ENCODE results near the gene CACNA1C.
A peak's percentile ranks its signal among the peaks of the same experiment; 100 is the strongest.

The CACNA1C gene

DNA sequence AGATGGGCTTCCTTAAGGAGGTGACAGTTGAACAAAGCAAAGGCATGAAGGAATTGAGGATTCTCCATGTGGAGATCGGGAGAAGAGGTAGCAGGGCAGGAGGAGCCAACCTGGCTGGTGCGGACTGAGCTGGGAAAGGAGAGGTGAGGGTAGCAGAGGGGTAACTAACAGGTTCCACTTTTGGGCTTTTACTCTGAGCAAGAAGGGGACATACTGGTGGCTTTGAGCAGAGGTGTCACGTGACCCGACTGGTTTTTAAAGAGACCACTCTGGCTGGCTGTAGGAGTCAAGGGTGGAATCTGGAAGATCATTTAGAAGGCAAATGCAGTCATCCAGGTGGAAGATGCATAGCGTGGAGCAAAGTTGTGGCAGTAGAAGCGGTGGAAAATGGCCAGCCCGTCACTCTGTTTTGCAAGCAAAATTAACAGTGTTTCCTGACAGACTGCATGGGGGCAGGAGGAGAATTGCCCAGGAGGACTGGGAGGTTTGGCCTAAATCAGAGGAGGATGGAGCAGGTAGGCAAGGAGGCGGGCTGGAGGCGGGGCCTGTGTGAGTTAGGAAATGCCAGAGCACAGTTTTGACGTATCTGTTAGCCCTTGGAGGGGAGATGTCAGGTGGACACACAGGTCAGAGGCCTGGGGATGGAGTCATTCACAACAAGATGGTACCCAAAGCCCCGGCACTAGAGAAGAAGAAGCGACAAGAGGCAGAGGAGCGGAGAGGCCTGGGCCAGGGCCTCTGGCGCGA, 585.7 kb downstream of the CACNA1C start:
- no peak for DNase-seq

DNA sequence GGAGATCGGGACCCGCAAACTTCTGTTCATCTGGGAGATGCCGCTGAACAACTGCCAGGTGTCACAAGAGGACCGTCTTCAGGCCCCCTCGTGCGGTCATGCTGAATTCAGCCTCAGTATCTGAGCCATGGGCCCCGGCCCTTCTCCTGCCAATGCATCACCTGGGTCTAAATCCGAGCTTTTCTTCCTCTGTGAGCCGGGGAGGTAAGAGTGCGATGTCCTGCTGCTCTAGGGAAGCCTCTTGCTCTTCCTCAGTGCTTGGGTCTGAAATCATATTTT, 586.2 kb downstream of the CACNA1C start:
- DNase-seq: no peak

DNA sequence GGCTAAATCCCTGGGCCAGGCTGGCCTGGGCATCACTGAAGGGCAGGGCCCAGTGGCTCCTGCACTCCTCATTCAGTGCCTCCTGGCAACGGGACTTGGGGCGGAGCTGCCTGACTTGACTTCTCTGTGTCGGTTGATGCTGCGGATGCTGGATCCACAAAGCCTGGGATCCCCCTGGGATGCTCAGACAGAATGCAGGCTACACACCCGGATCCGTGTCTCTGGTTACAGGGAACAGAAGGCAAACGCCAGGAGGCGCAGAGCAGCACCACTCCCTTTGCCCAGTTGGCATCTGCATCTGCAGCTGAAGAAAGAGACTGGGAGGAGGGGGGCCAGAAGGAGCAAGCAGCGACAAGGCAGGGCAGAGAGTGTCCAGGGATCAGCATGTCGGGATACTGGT, 587.5 kb downstream of the CACNA1C start:
- no peak for DNase-seq

- DNase-seq: peak; percentile 69
Measured at GRCh38 chr12:2640709-2641108, 587.9 kb downstream of the CACNA1C start.

- DNase-seq: peak; percentile 70
Measured at GRCh38 chr12:2641207-2641606, 588.4 kb downstream of the CACNA1C start.

DNA sequence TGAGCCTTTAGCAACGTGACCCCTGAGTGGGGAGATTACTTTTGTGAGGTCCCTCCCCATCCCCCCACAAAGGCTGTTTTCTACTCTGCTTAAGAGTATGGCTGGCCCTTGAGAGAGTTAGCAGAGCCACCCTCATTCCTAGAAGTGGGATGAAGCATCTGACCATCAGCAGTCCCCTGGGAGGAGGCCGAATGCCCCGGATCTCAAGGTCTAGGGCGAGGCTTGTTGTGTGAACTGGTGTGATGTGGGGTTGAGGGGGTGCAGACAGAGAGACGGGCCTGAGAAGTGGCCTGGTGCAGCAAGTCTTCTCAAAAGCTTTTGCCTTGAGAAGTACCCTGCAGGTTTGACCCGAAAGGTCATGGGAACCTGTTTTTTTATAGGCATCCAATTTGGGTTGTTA, 589.0 kb downstream of the CACNA1C start:
- DNase-seq: no peak

DNA sequence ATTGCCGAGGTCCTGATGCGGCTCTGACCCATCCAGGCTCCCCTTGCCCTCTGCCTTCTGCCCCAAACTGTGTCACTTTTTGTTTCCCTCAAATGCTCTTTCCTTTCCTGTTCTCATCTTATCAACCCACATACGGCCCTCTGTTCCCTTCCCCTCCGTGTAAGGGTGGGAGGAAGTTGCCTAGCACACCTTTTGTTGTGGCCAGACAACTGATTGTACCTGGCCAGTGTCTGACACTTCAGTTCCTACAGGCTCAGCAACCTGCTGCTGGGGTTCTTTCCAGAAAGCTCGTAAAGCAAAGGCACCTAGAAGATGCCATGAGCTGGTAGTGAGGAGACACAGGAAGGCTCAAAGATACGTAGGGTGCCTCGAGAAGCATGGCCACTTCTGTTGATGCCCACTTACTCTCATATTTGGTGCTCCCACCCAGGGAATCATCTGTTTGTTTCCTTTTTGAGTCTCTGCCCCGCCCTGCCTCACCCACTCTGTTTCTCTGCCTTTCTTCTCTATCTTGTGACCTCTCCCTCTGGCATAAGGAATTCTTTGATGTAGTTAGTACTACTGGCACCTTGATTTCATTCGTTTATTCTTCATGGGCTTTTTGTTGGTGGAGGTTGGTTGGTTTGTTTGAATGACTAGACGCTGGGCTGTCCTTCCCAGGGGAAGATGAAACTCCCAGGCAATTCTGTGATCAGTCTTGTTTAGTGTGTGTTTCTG, 589.5 kb downstream of the CACNA1C start:
- no peak for DNase-seq

DNA sequence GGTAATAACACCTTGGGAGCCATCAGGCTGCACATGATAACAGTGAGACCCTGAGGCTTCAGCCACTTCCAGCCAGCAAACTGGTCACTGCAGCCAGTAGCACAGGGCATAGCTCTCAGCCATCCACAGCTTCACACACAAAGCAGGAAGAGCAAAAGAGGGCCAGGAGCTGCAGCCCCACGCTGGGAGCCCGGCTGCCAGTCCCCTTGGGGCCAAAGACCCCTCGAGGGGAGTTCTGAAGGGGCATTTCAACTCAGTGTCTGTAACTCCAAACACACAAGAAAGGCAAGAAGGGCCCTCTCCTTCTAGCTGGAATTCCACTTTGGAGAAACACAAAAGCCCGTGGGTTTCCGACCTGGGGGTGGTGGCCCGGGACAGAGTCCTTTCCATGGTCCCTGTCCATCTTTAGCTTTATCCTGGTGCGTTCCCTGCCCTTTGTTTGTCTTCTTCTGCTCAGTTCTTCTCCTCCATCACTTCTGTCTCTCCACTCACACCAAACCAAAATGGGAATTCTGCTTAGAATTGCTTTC, 590.2 kb downstream of the CACNA1C start:
- no peak for DNase-seq

GRCh38 chr12:2643576-2644135, 590.9 kb downstream of the CACNA1C start:
- no peak for DNase-seq

DNA sequence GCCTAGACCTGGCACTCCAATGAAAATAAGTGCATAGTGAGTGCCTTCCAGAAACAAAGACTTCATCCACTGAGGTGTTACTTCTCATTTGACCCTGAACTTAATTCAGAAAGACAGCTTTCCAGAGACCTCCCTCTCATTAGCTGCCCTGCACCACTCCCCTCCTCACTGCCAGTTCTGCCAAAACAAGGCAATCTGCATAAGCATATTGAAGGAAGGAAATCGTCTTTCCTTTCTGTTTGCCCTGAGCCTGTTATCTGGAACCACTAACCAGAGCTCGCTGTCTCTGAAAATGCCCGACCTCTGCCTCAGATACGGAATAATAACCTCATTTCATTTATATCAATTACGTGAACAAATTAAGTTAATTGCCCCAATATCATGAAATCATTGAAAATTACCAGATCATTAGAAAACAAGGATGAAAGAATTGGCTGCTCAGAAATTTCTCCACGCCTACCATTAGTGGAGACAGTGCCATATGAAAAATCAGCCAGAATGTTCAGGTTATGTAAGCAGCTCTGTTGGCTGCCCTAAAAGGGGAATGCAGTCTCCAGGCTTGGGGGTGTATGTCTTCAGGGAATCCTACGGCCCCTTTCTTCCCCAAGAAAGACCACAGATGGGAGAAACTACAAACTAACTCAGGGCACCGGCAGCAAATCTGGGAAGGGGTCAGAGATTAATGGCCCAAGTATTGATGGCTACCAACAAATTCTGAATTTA, 592.1 kb downstream of the CACNA1C start:
- peak; percentile 87 for DNase-seq

DNA sequence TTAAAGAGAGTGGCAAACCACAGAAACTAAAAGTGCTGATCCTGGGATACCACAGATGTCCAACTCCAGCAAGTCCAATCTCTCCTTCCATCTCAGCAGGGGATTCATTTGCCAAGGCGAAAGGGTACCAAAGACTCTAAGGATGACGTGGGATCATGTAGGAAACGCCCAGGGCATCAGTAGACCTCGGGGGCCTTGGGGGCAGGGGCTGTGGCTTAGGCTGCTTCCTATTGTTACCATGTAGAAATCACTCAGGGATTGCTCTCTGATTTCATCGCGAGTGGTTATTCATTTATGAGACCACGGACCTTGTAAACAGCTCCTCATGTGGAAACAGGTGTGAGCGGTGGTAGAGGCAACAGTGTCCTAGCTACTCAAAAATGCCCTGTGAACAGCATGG, 592.7 kb downstream of the CACNA1C start:
- peak; percentile 41 for DNase-seq

DNA sequence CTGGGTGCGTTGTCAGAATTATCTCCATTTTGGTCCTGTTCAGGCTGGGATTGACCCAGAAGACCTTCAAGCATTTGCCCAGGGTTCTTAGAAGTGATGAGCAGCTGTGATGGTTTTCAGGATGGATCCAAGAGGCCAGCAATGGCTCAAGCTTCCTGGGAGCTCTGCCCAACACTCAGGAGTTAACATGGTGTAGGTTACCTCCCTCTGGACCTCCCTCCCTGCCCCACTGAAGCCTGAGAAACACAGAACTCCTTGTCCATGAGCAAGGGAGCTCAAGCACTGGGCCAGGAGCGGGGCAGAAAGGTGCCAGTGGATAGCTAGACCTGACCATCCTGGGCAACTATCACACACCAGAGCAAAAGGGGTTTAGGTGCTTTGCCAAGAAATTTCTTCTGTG, 593.6 kb downstream of the CACNA1C start:
- DNase-seq: no peak

- no peak for DNase-seq
Measured at GRCh38 chr12:2647186-2647585, 594.4 kb downstream of the CACNA1C start.

DNA sequence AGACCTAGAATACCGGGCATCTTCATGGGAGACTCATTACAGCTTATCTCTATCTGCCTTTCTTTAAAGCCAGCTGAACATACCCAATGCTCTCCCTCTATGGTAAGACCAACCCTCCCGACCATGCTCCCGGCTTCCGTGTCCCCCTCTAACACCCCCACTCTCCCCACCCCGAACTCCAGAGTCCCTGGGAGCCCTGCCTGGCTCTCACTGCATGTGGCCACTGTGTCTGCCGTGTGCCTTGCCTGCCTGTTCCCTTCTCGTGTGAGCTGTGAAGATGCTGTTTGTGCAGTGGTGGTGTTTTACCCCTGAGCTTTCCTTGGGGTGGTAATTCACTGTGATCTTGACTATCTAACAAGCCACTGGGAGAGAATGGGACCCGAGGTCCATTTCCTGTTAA, 595.6 kb downstream of the CACNA1C start:
- DNase-seq: no peak

GRCh38 chr12:2649201-2650030, 596.6 kb downstream of the CACNA1C start:
- DNase-seq: peak; percentile 41

DNA sequence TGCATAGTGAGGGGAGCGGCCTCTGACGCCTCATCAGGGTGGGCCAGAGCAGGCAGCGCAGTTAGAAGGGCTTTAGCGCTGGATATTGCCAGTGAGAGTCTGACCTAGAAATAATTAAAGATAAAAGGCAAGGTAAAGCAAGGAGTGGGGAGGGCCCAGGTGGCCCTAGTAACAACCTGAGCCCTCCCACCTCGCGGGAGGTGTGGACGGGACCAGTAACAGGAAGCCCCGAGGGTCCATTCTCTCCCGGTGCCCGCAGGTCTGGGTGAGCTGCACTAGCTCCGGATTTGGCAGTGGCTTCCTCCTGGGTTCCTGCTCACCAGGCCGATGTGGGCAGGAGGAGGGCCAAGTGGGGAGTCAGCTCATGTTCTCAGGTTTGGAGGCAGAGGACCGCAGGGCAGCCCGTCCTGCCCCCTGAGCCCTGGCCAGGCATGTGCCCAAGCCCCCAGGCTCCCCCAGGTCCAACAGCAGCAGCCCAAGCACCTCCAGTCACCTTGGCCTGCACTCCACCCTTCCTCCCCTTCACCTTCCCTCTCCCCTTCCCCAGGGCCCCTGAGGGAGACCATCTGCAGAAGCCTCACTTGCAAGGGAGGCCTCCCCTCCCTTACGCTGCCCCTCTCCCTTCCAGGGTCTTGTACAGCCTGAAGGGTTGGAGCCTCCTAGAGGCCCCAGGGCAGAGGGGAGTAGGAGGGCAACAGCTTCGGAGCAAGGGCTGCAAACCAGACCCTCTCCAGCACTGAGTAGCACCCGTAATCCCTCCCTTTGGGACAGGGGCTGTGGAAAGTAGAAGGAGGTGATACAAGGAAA, 597.7 kb downstream of the CACNA1C start:
- no peak for DNase-seq

DNA sequence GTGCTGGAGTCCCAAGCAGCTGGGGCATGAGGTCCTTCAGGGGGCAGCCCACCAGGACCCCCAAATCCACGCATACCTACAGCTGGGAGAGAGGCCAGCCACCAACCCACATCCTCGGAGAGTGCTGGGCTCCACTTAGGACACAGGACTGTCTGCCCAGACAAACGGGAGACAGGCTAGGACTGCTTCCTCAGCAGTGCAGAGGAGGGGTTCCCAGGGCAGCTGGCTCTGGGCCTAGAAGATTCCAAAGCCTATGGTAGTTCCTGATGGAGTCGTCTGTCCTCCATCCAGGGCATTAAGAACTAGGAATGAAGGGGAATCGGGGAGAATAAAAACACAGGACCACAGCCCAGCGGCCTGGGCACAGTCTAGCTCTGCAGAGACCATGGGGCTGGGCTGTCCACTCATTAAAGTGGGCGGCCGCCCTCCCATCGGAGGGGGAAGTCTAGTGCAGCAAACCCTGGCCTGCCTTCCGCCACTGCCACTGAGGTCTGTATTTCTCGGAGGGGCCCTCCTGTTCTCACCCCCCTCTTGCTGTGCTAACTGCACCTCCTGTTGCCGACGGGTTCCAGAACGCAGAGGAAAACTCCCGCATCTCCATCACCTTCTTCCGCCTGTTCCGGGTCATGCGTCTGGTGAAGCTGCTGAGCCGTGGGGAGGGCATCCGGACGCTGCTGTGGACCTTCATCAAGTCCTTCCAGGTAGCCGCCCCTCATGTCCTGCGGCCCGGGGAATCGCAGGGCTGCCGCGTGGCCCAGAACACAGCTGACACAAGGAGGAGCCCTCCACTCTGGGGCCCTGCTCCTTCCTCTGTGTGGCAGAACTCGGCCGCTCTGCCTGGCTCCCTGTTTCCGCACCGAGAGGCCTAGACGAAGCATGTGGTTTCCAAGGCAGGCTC, 598.5 kb downstream of the CACNA1C start:
- DNase-seq: no peak

GRCh38 chr12:2652011-2652400, 599.2 kb downstream of the CACNA1C start:
- no peak for DNase-seq

- no peak for DNase-seq
Measured at GRCh38 chr12:2652401-2653081, 599.8 kb downstream of the CACNA1C start.

DNA sequence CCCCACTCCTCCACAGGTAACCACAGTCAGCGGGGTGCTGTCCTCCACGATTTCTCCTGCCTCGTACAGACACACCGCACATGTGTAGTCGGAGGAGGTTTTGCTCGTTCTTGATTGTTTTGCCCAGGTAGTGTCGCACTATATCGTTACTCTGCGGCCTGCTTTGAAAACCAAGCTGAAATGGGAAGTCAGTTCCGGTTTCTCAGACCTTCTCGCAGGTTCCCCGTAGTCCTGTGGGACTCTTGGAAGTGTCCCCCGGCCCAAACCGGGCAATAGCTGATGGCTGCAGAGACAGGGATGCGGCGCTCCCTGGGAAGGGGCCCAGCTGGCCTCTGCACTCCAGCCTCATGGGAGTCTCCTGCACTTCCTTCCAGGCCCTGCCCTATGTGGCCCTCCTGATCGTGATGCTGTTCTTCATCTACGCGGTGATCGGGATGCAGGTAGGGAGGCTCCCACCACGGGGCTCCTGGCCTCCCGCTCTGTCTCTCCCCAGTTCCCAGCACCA, 600.7 kb downstream of the CACNA1C start:
- no peak for DNase-seq
